Heart right ventricle (tissue), 16 donors: Measurements from ENCODE around the gene CAMKK2. TPM values are rescaled to one million over a fixed set of nuclear protein-coding genes. Genes with fewer than 3 reads are reported as not detected.
A peak's percentile ranks its signal among the peaks of the same experiment; 100 is the strongest.
"Not testable (repeated sequence)": the region's sequence is repeated elsewhere in the genome, so short reads cannot be mapped to it uniquely, and the experiment has no call there.

Source experiments
- ATAC-seq, 8 donors: fragments of 200-7000 bp; cut with Tn5 transposase; one replicate each; pipeline ENCODE4 v1.9.1; 2020; ENCODE audit warnings: mild to moderate bottlenecking in 8 of 8, moderate library complexity in 8 of 8, moderate number of reproducible peaks in 1 of 8
- DNase-seq, 2 donors: peaks; one replicate each; pipeline ENCODE4 v3.0.0-alpha.2; 2020
- H3K27ac ChIP-seq, 10 donors: fragments of 200-600 bp; sonication (generic) in 2 of 10; one replicate each; pipeline versions ENCODE4 v1.5.0 to v1.8.0; 2020 to 2022; ENCODE audit warnings: mild to moderate bottlenecking in 3 of 10
- H3K27me3 ChIP-seq, 7 donors: fragments of 200-600 bp; one replicate each; pipeline ENCODE4 v1.8.0; 2021 to 2022; ENCODE audit warnings: mild to moderate bottlenecking in 2 of 7
- H3K36me3 ChIP-seq, 9 donors: fragments of 200-600 bp; sonication (generic) in 1 of 9; one replicate each; pipeline versions ENCODE4 v1.5.0 to v1.8.0; 2020 to 2022; ENCODE audit warnings: mild to moderate bottlenecking in 2 of 9
- H3K4me1 ChIP-seq, 9 donors: fragments of 200-600 bp; sonication (generic) in 1 of 9; one replicate each; pipeline versions ENCODE4 v1.5.0 to v1.8.0; 2020 to 2022; ENCODE audit warnings: mild to moderate bottlenecking in 4 of 9
- H3K4me3 ChIP-seq, 10 donors: fragments of 200-600 bp; sonication (generic) in 2 of 10; one replicate each; pipeline versions ENCODE4 v1.5.0 to v1.8.0; 2020 to 2022; ENCODE audit warnings: mild to moderate bottlenecking in 7 of 10, moderate library complexity in 2 of 10
- H3K9me3 ChIP-seq, 11 donors: fragments of 200-600 bp in 10 of 11; sonication (generic) in 2 of 11; one replicate each; pipeline versions ENCODE4 v1.5.0 to v1.8.0; 2013 to 2022; ENCODE audit warnings: mild to moderate bottlenecking in 2 of 11, control low read depth in 1 of 11, moderate library complexity in 1 of 11
- WGBS, 2 donors: extraction: QIAGEN DNeasy Blood & Tissue Kit; methylation state at CpG; one replicate each; pipeline ENCODE4 v1.1.7; 2013; ENCODE audit warnings: inconsistent platforms in 1 of 2; 5-methylcytosine and 5-hydroxymethylcytosine counted together
- intact Hi-C, 10 donors: fragments of 100-400 bp; cut with DNase I; formaldehyde crosslinking; loops; one replicate each; pipeline versions ENCODE4 v1.11.1 to v1.14.2; 2022
- polyA plus RNA-seq, 2 donors: library from polyadenylated mRNA; stranded (reverse); fragments of 200-250 nt; gene quantifications; one replicate each; pipeline ENCODE4 v1.2.3, GENCODE V29; 2013
- total RNA-seq, 10 donors: library from RNA; stranded (reverse); fragmentation: NEBNext Ultra II Directional in 3 of 10; extraction: Animal tissue kit (Norgen Biotek cat#: 25700) in 3 of 10; gene quantifications; one replicate each; pipeline versions ENCODE4 v1.2.1 to v1.2.4, GENCODE V29; 2021 to 2023
- TF ChIP-seq, protein P1 (sequence below), 9 donors: fragments of 200-600 bp; sonication (generic) in 2 of 9; IDR thresholded peaks; one replicate each; pipeline versions ENCODE4 v1.5.0 to v1.8.0; 2021 to 2022; ENCODE audit warnings: antibody characterized with exemption in 9 of 9, mild to moderate bottlenecking in 5 of 9, moderate library complexity in 1 of 9
- donor health status: Arrhythmogenic right ventricular cardiomyopathy.
- donor health status: ischemic (EF 13 %, LVEDD 7.1; RV severe dilation, severe dysfunction).
- donor health status: healthy with polysubstance abuse.
- donor health status: DM: no; HTN: yes; CAD: no.
- donor health status: DM: no; HTN: no; CAD: no.
- donor health status: ischemic (EF 25% LVEDD 6.9; RV normal size, moderate dysfunction).
- donor health status: ischemic (EF 25% LVEDD 5.7; RV mildly dilated, moderate dysfunction).
- donor health status: healthy.
- donor health status: DM: yes; HTN: yes; CAD: no.
- donor health status: Ischemic cardiomyopathy.
- donor health status: ischemic (EF 35%, LVEDD 5.7; RV mildly dilated, moderate dysfunction).
- donor health status: nonischemic (EF 11% LVEDD 7.7; RV severe dilation, severe dysfunction).
- donor health status: DM: yes; HTN: yes; CAD: no.
- donor health status: PGD.
- donor health status: ischemic (EF 29% LVEDD 5.4; RV normal size, mild dysfunction).
- donor health status: nonischemic (EF 23%, LVEDD 6.1; RV moderate dilation, normal function).

The CAMKK2 gene
- total and polyA plus RNA-seq, 12 donors, result 10.8 to 19.3 (median 15.8) TPM

DNA sequence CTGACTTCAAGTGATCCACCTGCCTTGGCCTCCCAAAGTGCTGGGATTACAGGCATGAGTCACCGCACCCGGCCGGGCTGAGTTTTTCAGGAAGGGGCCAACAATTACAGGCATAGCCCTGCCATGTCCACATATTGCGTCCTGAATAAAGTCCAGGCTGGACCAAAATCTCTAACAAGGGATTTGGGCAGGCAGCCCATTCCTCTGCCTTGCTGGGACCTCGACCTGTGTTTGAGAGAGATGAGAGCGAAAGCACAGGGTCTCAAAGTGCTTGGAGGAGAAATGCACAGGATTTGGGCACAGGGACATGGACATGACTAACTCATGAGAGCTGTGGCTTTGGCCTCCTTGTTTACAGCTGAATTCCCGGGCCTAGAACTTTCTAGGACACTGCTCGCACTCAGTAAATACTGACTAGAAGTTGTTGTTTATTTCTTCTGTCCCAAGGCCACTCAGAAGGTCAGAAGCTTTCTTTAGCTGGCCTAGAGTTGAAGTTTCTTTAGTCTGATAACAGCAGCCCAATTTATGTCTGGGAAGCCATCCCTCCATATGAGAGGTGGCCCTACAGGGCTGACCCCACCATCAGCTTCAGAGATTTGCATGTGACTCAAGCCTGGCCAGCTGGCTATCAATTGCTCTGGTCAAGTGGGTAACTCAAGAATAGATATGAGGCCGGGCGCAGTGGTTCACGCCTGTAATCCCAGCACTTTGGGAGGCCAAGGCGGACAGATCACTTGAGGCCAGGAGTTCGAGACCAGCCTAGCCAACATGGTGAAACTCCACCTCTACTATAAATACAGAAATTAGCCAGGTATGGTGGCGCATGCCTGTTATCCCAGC, 11.7 kb downstream of the CAMKK2 start:
- H3K4me1 ChIP-seq, result peaks cover 3 to 70% (median 38%) of the 10 kb centered on the region in 9 donors
- peak in 1 of 8 donors; percentile 30 for ATAC-seq
- no peaks in the 10 kb centered on the region for H3K27me3 ChIP-seq
- TF ChIP-seq, protein P1, sequence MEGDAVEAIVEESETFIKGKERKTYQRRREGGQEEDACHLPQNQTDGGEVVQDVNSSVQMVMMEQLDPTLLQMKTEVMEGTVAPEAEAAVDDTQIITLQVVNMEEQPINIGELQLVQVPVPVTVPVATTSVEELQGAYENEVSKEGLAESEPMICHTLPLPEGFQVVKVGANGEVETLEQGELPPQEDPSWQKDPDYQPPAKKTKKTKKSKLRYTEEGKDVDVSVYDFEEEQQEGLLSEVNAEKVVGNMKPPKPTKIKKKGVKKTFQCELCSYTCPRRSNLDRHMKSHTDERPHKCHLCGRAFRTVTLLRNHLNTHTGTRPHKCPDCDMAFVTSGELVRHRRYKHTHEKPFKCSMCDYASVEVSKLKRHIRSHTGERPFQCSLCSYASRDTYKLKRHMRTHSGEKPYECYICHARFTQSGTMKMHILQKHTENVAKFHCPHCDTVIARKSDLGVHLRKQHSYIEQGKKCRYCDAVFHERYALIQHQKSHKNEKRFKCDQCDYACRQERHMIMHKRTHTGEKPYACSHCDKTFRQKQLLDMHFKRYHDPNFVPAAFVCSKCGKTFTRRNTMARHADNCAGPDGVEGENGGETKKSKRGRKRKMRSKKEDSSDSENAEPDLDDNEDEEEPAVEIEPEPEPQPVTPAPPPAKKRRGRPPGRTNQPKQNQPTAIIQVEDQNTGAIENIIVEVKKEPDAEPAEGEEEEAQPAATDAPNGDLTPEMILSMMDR (IDR thresholded peaks at IDR 0.05), result no peak
- no peaks in the 10 kb centered on the region for H3K9me3 ChIP-seq
- peak overlapping the region in 5 of 10 donors; percentile 12 to 53 (median 39) for H3K27ac ChIP-seq
- no peak for DNase-seq
- H3K36me3 ChIP-seq, result peaks cover 0 to 22% (median 0%) of the 10 kb centered on the region in 9 donors
- WGBS, 2 donors, result 79 to 85% methylated on average over 14 of the region's 14 CpGs
- intact Hi-C loops, result loop anchor here in 1 of 10 donors (1.0 kb wide), 1 partner anchor 32 kb away; no protein-coding TSS in a partner anchor
- no peak overlapping the region for H3K4me3 ChIP-seq

DNA sequence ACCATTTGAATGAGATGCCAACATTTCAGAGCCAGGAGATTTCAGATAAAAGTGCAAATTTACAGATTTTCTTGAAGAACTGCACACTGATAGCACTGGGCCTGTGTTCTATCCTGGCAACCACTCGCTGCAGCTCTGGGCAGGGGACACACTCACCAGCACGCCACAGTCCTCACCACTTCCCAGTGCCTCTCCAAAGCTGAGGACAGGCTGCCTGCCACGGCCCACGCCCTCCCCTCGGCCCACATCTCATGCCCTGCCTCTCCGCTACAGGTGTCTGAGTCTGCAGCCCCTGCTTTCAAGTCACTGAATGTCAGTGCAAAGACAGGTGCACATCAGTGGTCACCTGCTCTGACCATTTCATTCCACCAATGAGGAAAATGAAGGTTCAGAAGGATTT, 12.7 kb downstream of the CAMKK2 start:
- intact Hi-C loops, result loop anchor here in 1 of 10 donors (1.0 kb wide), 1 partner anchor 32 kb away; no protein-coding TSS in a partner anchor
- WGBS, 2 donors, result 96 to 99% methylated on average over 6 of the region's 6 CpGs
- H3K36me3 ChIP-seq, result peaks cover 0 to 22% (median 0%) of the 10 kb centered on the region in 9 donors
- no peak overlapping the region for H3K4me3 ChIP-seq
- DNase-seq, result no peak
- TF ChIP-seq, protein P1 (IDR thresholded peaks at IDR 0.05), result no peak
- peaks cover 11 to 70% (median 38%) of the 10 kb centered on the region in 9 donors for H3K4me1 ChIP-seq
- no peak overlapping the region for H3K27ac ChIP-seq
- H3K27me3 ChIP-seq, result no peaks in the 10 kb centered on the region
- no peaks in the 10 kb centered on the region for H3K9me3 ChIP-seq
- no peak for ATAC-seq

DNA sequence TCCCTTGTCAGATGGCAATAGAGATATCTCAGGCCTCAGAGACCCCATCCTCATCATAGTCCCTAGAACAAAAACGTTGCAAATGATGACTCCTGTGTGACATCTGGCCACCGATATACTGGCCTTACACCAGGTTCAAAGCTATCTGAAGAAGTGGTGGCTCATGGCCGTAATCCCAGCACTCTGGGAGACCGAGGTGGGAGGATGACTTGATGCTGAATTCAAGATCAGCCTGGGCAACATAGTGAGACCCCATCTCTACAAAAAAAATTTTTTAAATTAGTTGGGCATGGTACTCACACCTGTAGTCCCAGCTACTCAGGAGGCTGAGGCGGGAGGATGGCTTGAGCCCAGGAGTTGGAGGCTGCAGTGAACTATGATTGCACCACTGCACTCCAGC, 13.1 kb downstream of the CAMKK2 start:
- WGBS, 2 donors, result 90 to 91% methylated on average over 5 of the region's 5 CpGs
- intact Hi-C loops, result no loop called here
- H3K4me1 ChIP-seq, result peaks cover 15 to 70% (median 38%) of the 10 kb centered on the region in 9 donors
- DNase-seq (no peak), ATAC-seq (no peak)
- no peaks in the 10 kb centered on the region for H3K27me3 ChIP-seq
- no peak overlapping the region for H3K27ac ChIP-seq
- H3K4me3 ChIP-seq, result no peak overlapping the region
- TF ChIP-seq, protein P1 (IDR thresholded peaks at IDR 0.05), result no peak
- H3K36me3 ChIP-seq, result peaks cover 0 to 22% (median 0%) of the 10 kb centered on the region in 9 donors
- no peaks in the 10 kb centered on the region for H3K9me3 ChIP-seq

DNA sequence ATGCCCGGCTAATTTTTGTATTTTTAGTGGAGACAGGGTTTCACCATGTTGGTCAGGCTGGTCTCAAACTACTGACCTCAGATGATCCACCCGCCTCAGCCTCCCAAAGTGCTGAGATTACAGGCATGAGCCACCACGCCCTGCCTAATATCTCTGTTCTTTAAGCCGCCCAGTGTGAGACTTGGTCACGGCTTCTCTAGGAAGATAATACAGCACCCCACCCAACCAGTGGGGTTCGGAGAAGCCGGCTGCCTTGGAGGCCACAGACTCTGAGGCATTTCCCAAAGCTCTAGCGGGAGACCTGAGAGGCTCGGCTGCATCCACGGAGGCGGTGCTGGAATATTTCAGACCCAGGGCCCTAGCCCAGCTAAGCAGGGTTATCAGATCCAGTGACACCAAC, 13.6 kb downstream of the CAMKK2 start:
- peak overlapping the region in 6 of 10 donors; percentile 30 to 66 (median 43) for H3K27ac ChIP-seq
- ATAC-seq, result not testable (repeated sequence)

More for the DNA sequence above, 13.6 kb downstream of the CAMKK2 start:
- Histone ChIP-seq H3K4me1 (peaks cover 16 to 70% (median 36%) of the 10 kb centered on the region in 9 donors), H3K36me3 (peaks cover 0 to 22% (median 0%) of the 10 kb centered on the region in 9 donors)
- H3K9me3 ChIP-seq, DNase-seq, intact Hi-C loops, H3K27me3 ChIP-seq, H3K4me3 ChIP-seq: not testable (repeated sequence)
- 89 to 91% methylated on average over 11 of the region's 11 CpGs for WGBS, 2 donors
